Limb (tissue), 2 donors: ENCODE results near the gene CDH13.

Experiments
- DNase-seq, 2 donors: peaks; one replicate each; pipeline ENCODE4 v3.0.0-alpha.2; 2016; ENCODE audit errors: extremely low spot score in 2 of 2

The CDH13 gene

GRCh38 chr16:82738699-82739098, 111.9 kb downstream of the CDH13 start:
- DNase-seq: no peak

GRCh38 chr16:82741073-82741615, 114.4 kb downstream of the CDH13 start:
- no peak for DNase-seq

GRCh38 chr16:82744958-82745357, 118.2 kb downstream of the CDH13 start:
- no peak for DNase-seq

- DNase-seq: peak; percentile 30 to 36
Measured at GRCh38 chr16:82748026-82748425, 121.3 kb downstream of the CDH13 start.

- no peak for DNase-seq
Measured at GRCh38 chr16:82750068-82750467, 123.3 kb downstream of the CDH13 start.

- DNase-seq: no peak
Measured at GRCh38 chr16:82751020-82751419, 124.3 kb downstream of the CDH13 start.

GRCh38 chr16:82752172-82752571, 125.4 kb downstream of the CDH13 start:
- DNase-seq: no peak

GRCh38 chr16:82753821-82754220, 127.1 kb downstream of the CDH13 start:
- no peak for DNase-seq

GRCh38 chr16:82754716-82755513, 128.1 kb downstream of the CDH13 start:
- DNase-seq: no peak

GRCh38 chr16:82755570-82756282, 129.0 kb downstream of the CDH13 start:
- DNase-seq: peak in 1 of 2 donors; percentile 6

GRCh38 chr16:82756283-82756599, 129.5 kb downstream of the CDH13 start:
- DNase-seq: no peak

- no peak for DNase-seq
Measured at GRCh38 chr16:82758406-82758805, 131.6 kb downstream of the CDH13 start.

- DNase-seq: no peak
Measured at GRCh38 chr16:82758904-82759303, 132.1 kb downstream of the CDH13 start.

- DNase-seq: no peak
Measured at GRCh38 chr16:82761236-82761635, 134.5 kb downstream of the CDH13 start.

- no peak for DNase-seq
Measured at GRCh38 chr16:82761858-82762257, 135.1 kb downstream of the CDH13 start.

- no peak for DNase-seq
Measured at GRCh38 chr16:82763371-82763770, 136.6 kb downstream of the CDH13 start.

GRCh38 chr16:82767198-82767597, 140.4 kb downstream of the CDH13 start:
- no peak for DNase-seq

- no peak for DNase-seq
Measured at GRCh38 chr16:82767808-82768207, 141.0 kb downstream of the CDH13 start.

GRCh38 chr16:82769845-82770244, 143.1 kb downstream of the CDH13 start:
- no peak for DNase-seq

- DNase-seq: no peak
Measured at GRCh38 chr16:82772215-82772614, 145.4 kb downstream of the CDH13 start.

GRCh38 chr16:82773018-82773417, 146.2 kb downstream of the CDH13 start:
- DNase-seq: no peak

- no peak for DNase-seq
Measured at GRCh38 chr16:82776470-82777146, 149.8 kb downstream of the CDH13 start.
